Keratinocyte (primary cell): ENCODE data around the gene OR10T2.

Experiments used
- CTCF ChIP-seq, 3 experiments: IDR thresholded peaks in 1 of 3; conservative IDR thresholded peaks in 1 of 3; optimal IDR thresholded peaks in 1 of 3; 2 replicates in 2 of 3; 3 replicates in 1 of 3; pipeline versions ENCODE3 to v1.5.1; 2011; ENCODE audit warnings: low read length in 3 of 3, mild to moderate bottlenecking in 3 of 3, moderate library complexity in 2 of 3, control low read depth in 1 of 3, inconsistent platforms in 1 of 3; ENCODE audit not compliant: insufficient read depth in 2 of 3; ENCODE audit errors: extremely low read depth in 1 of 3
- EZH2 ChIP-seq: IDR thresholded peaks from one replicate; pipeline ENCODE4 v1.6.1; 2012; ENCODE audit warnings: inconsistent platforms, mild to moderate bottlenecking, low read length, moderate library complexity

GRCh38 chr1:158356616-158357015 is 42.6 kb downstream of the OR10T2 start:
- TF ChIP-seq CTCF (optimal IDR thresholded peaks at IDR 0.05 in 1 of 3, IDR thresholded peaks at IDR 0.05 in 1 of 3, conservative IDR thresholded peaks at IDR 0.05 in 1 of 3; ENCODE audit: extremely low read depth in 1 of 3, insufficient read depth in 2 of 3, low read length in 3 of 3): no peak
- no peak for TF ChIP-seq EZH2
